ENCODE measurements around the gene PMEPA1.

- no peak for TF ChIP-seq CTCF (tag by site-specific recombination; IDR thresholded peaks at IDR 0.05)
- no peak for TF ChIP-seq RBAK (tag by site-specific recombination; IDR thresholded peaks at IDR 0.05)
- no peak for TF ChIP-seq ZNF274 (IDR thresholded peaks at IDR 0.05; ENCODE audit: low read length)
- TF ChIP-seq ZNF274 (tag by site-specific recombination; IDR thresholded peaks at IDR 0.05; ENCODE audit: borderline replicate concordance): no peak
- no peak for TF ChIP-seq HOXA7 (CRISPR knock-in tag; IDR thresholded peaks at IDR 0.05; ENCODE audit: borderline replicate concordance)
- no peak for TF ChIP-seq ZNF830 (tag by site-specific recombination; IDR thresholded peaks at IDR 0.05; ENCODE audit: low read depth)
- no peak for TF ChIP-seq ZFP41 (tag by site-specific recombination; IDR thresholded peaks at IDR 0.05; ENCODE audit: borderline replicate concordance)
- no peak for TF ChIP-seq ZNF561 (tag by site-specific recombination; IDR thresholded peaks at IDR 0.05; ENCODE audit: borderline replicate concordance)
- no peak for TF ChIP-seq ZNF548 (tag by site-specific recombination; IDR thresholded peaks at IDR 0.05)
- TF ChIP-seq ZNF621 (tag by site-specific recombination; IDR thresholded peaks at IDR 0.05): no peak
- no peak for TF ChIP-seq ZNF280D (tag by site-specific recombination; IDR thresholded peaks at IDR 0.05)
- TF ChIP-seq ZNF121 (tag by site-specific recombination; IDR thresholded peaks at IDR 0.05): no peak
Observed at GRCh38 chr20:57667924-57668782, 41.7 kb downstream of the PMEPA1 start.
